GM13977 (cell line): ENCODE measurements around the gene HS6ST3.

Experiments
- DNase-seq: peaks from one replicate; pipeline ENCODE4 v3.0.0; 2012; ENCODE audit warnings: low spot score
- CTCF ChIP-seq: IDR thresholded peaks from 2 replicates; pipeline ENCODE4 v1.5.1; 2012; ENCODE audit warnings: mild to moderate bottlenecking, control low read depth; ENCODE audit not compliant: insufficient read depth; ENCODE audit errors: extremely low read depth, missing control alignments
- in situ Hi-C: fragments of 300-500 bp; cut with MboI; formaldehyde crosslinking; loops from one replicate; pipeline ENCODE4 v1.12.0; 2022; ENCODE audit warnings: low sequenced_read_pairs, low pct_unique_long_range_greater_than_20kb, mixed read lengths, inconsistent platforms; ENCODE audit not compliant: unreplicated experiment

HS6ST3 gene

GRCh38 chr13:96792736-96793403 lies 703.0 kb downstream of the HS6ST3 start:
- in situ Hi-C loops = no loop called here
- TF ChIP-seq CTCF = no peak
- no peak for DNase-seq

DNA sequence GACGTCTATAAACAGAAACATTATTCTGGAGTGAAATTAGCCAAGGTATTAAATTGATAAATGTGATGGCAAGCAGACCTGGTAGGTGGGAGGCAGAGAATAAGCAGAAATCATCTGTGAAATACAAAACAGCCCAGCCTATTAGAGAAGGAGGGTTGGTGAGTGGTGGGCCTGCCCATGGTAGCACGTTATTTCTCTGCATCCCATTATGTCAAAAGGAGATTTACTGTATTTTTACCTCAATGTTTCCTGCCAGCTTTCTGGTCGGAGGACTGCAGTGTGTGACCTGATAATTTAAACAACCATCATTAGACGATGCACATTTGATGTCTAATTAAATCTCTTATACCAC lies 703.5 kb downstream of the HS6ST3 start:
- DNase-seq = no peak
- in situ Hi-C loops = no loop called here
- no peak for TF ChIP-seq CTCF

DNA sequence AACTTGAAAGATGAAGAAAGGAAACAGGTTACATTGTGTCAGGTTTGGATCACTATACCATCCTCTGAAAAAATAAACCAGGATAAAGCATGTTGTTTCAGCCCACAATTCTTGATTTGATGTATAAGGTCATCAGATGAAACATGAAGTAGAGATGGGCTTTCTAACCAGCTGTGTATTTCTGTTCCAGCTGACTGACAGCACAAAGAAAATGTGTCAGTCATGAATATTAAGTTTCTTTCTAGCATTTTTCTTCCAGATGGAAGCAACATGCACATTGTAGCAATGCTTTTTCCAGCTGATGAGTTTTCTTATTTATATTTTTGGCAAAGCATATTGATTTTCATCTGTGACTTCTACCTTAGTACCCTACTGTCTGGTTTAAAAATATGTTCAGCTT lies 704.8 kb downstream of the HS6ST3 start:
- no peak for DNase-seq
- TF ChIP-seq CTCF = no peak
- in situ Hi-C loops = no loop called here

DNA sequence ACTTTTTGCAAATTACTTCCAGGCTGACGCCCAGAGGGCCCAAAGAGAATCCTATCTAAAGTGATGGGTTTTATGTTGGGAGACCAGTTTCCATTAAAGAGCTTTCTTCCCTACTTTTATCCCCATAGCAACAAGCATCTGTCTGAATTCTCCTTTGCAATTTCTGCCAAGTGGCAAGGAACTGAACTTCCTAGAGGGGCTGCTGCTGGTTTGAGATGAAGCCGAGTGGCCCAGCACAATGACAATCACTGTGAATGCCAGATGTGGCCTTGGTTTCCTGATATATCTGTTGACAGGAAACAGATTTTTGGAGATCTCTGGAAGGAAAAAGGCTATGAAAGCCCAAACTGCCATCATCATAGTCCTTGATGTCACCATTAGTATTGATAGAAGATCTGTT lies 705.8 kb downstream of the HS6ST3 start:
- no peak for DNase-seq
- TF ChIP-seq CTCF = no peak
- in situ Hi-C loops = no loop called here

- TF ChIP-seq CTCF = no peak
- in situ Hi-C loops = no loop called here
- DNase-seq = no peak
Observed at GRCh38 chr13:96796091-96796633, 706.3 kb downstream of the HS6ST3 start.

DNA sequence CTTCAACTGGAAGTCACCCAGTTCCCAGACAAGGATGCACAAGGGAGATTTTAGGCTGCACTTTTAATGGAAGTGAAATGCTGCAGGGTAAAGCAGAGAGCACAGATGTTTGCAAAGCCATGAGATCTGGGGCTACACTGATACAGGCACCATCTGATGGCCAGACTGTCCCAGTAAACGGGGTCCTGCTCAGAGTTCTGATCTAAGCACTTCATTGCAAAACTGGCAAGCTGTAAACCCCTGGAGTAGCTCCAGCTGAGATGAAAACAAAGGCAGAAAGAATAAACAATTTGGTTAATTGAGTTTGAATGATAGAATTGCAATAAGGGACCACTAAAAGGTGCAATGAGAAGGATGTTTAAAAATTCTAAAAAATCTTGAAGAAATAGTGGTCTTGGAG lies 707.2 kb downstream of the HS6ST3 start:
- in situ Hi-C loops = no loop called here
- no peak for DNase-seq
- no peak for TF ChIP-seq CTCF

DNA sequence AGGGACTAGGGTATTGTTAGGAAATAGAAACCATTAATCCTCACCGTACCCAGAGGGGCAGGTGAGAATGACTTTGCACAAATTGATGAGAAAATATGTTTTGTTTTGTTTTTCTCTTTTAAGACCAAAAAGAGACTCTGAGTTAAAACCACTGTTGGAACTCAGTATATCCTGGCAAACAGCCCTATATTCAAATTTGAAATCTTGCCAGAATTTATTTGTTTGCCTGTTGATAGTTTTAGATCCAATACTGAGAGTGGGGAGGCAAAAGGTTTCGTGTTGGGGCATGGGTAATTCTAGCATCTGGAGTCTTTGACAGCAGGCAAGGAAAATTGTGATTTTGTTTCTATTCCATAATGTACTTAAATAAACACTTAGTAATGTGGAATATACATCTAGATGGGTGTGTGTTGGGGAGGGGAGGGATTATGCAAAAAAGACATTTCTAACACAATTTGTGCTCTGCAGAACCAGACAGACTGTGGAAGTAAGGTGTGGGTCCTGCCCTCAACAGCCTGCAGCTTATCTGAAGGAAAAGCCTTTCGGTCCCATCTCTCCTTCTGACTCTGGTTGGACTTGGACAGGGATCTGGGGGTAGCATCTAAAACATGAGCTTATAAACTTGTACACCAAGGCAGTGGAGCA lies 713.7 kb downstream of the HS6ST3 start:
- in situ Hi-C loops = no loop called here
- TF ChIP-seq CTCF = no peak
- no peak for DNase-seq
